Ureter (tissue), 1 donor: Measurements from ENCODE around the gene ARHGAP10. TPM values are rescaled to one million over a fixed set of nuclear protein-coding genes. Genes with fewer than 3 reads are reported as not detected.
"Not testable (repeated sequence)": the region's sequence is repeated elsewhere in the genome, so short reads cannot be mapped to it uniquely, and the experiment has no call there.

Source experiments
- DNase-seq: peaks from one replicate; pipeline ENCODE4 v3.0.0-alpha.2; 2020; ENCODE audit warnings: low spot score
- total RNA-seq: library from RNA; stranded (reverse); gene quantifications from one replicate; pipeline ENCODE4 v1.2.4, GENCODE V29; 2023
- donor health status: DM: yes; HTN: yes; CAD: no.

Gene ARHGAP10
- total RNA-seq, 1 donor from 2014 or later = 78.0 TPM

DNA sequence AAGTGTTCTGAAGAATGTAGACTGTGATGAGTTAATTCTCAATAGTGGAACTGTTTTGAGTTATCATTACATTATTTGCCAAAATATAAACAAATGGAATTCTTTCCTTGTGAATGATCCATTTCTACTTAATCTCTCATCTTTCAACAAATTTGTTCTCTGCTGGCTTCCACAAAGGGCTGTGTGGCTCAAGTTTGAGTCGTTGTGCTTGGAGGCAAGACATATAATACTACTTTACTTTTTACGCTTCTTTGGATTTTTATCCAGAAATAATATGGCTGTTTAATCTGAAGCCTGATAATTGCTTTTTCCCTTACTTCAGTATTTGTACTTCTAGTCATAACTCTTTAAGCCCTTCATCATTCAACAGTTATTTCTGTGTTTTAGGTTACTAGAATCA lies 169.5 kb downstream of the ARHGAP10 start:
- DNase-seq = no peak

- DNase-seq = no peak
Observed at GRCh38 chr4:147901916-147902315, 170.0 kb downstream of the ARHGAP10 start.

DNA sequence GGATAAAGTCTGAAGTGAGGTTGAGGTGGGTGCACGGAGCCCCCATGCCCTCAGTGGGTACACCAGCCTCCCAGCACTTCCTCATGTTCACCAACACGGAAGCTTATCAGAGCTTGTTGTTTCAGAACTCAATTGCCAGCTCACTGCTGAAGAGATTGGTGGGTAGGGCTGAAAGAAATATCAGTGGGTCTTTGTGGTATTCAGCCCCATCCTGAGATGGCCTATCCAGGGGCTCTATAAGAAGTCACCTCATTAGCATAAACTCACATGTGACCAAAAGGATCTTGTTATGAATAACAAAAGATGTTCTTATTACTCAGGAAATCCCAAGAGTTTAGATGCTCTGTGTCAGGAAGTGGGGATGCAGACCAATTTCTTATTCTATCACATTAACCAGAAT lies 177.3 kb downstream of the ARHGAP10 start:
- no peak for DNase-seq

DNA sequence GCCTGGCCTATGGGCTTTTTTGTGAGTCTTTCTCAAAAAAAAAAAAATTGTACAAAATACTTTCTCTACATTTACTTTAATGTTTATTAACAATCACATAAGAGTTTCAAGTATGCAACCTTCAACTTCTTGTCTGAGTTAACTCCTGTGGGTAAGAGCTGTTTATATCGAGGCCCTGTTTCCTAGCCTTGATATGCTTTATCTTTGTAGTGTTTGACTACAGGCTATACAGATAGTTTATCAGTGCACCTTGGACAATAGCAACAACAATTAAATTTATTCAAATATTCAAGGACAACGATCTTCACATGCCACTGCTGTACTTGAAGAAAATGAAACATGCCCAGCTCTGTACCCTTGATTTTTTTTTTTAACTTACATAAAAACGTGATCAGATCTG lies 178.4 kb downstream of the ARHGAP10 start:
- DNase-seq = no peak

DNA sequence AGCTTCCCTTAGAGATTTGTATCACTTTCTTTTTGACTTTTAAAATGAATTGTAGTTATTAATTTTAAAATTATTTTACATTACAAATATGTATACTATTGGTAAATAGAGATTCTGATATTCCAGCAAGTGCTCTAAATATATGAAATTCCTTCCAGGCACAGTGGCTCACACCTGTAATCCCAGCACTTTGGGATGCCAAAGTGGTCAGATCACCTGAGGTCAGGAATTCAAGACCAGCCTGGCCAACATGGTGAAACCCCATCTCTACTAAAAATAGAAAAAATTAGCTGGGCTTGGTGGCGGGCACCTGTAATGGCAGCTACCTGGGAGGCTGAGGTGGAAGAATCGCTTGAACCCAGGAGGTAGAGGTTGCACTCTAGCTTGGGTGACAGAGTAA lies 180.2 kb downstream of the ARHGAP10 start:
- not testable (repeated sequence) for DNase-seq

DNA sequence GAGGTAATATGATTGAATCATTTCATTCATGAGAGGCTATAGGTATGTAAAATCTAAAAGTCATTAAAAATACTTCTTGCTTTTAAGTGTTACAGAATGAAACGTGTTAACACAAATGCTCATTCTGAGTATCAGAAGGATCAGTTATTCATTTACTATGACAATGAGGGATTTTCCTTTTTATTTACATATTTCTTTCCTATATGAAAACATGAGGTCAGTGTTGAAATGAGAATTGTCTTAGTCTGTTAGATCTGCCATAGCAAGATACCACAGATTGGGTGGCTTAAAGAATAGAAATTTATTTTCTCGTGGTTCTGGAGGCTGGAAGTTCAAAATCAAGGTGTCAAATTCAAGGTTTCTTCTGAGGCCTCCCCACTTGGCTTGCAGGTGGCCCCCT lies 181.2 kb downstream of the ARHGAP10 start:
- DNase-seq = no peak

GRCh38 chr4:147916351-147916750 lies 184.5 kb downstream of the ARHGAP10 start:
- DNase-seq = no peak

GRCh38 chr4:147923381-147923780 lies 191.5 kb downstream of the ARHGAP10 start:
- no peak for DNase-seq

GRCh38 chr4:147923854-147924253 lies 192.0 kb downstream of the ARHGAP10 start:
- DNase-seq = no peak

DNA sequence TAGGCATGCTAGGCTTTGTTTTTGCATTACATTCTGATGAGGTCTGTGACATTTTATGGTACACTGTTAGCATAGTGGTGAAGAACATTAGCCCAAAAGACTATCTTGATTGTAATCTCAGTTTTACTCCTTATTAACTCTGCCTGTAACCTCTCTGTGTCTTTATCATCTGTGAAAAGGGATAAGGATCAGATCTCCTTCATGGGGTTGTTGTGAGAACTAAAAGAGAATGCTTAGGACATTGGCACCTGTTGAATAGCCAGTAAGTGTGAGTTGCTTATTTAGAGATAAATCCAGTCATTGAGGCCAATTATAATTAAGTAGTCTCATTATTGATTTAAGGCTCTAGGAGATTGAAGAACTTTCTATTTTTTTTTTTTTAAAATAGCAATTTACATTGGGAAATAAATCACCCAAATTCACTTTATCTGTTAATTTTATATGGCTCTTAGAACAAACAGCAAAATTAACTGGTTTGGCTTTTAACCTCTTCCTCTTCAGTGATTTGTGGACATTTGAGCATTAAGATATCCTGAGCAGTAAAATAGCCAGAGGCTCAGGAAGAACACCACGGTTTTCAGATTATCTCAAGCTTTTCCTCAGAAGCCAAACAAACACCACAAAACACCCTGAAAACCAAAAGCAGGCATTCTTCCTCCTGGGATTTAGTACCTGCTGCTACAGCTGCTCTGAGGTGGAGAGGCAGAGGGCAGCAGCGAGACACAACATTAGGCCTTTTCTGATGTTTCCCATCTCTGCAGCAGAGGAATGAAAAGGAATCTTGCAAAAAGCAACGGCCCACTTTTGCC lies 192.9 kb downstream of the ARHGAP10 start:
- DNase-seq = no peak

GRCh38 chr4:147927377-147928137 lies 195.7 kb downstream of the ARHGAP10 start:
- no peak for DNase-seq

DNA sequence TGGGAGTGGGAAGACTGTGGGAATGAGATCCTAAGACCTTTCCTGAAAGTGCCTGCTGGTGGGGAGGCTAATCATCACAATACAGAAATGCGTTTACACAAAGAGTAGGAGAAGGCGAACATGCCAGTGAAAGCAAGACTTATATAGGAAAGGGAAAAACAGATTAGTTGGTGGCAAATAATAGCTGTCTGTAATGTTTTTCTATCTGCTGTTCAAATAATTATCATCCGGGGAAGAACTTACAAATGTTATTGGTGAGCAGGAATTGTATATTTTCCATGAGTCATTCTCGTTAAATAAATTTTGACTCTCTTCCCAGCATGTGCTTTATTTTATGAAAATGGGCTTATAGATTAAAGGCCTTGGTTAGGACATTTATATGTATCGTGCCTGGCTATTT lies 196.5 kb downstream of the ARHGAP10 start:
- no peak for DNase-seq

GRCh38 chr4:147929746-147930145 lies 197.9 kb downstream of the ARHGAP10 start:
- DNase-seq = no peak

- no peak for DNase-seq
Observed at GRCh38 chr4:147933316-147933715, 201.4 kb downstream of the ARHGAP10 start.

DNA sequence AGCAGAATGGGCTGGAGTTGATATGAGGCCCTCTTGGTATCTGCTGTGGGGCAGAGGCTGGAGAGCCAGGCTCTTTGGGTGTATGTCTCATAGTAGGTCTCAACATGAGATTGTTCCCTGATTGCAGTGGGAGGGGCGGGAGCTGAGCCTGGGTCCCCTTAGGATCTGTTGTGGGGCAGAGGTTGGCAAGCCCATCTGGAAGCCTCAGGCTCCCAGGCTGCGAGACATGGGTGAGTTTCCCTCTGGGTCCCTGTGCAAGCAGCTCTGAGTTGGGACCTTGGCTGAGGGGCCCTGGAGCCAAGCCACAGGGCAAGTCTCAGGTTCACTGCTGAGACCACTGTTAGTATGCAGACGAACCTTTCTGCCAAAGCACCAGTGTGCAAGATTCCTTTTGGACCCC lies 201.9 kb downstream of the ARHGAP10 start:
- no peak for DNase-seq

DNA sequence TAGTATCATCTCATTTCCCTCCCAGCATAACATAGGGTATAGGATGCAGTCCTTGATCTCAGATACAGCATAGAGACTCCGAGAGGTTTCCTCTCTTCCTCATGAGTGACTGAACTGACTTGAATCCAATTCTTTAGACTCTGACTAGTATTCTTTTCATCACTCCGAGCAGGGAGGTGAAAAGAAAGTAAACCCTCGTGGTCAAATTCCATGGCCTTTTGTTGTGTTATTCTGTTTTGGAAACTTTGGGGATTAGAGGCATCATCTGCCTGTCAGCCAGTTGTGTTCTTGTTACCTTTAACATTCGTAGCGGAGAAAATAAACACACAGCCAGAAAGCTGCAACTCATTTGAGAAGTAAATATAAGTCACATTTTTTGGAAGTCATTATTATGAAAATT lies 206.6 kb downstream of the ARHGAP10 start:
- no peak for DNase-seq

- no peak for DNase-seq
Observed at GRCh38 chr4:147940171-147940570, 208.3 kb downstream of the ARHGAP10 start.

- DNase-seq = no peak
Observed at GRCh38 chr4:147941373-147941772, 209.5 kb downstream of the ARHGAP10 start.

GRCh38 chr4:147942729-147943128 lies 210.8 kb downstream of the ARHGAP10 start:
- no peak for DNase-seq

DNA sequence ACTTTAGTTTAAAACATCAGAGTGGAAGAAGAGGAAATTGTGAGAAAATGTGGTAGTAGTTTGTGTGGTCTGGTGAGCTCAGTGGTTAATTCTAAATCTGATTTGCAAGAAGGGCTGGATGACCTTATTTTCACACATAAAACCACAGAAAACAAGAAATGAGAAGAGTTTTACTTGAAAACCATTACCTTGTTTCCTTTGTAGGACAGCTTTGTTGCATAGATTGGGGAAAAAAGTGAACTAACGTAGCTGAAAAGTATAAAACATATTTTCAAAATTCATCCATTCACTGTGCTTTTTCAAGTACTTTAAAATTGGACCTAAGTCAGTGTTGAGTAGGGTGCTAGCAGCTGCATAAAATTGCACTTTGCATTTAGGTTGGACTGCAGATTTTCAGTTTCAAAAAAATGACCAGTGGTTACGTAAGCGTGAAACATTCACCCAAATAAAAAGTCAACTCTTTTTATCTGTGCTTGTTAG lies 211.3 kb downstream of the ARHGAP10 start:
- no peak for DNase-seq

GRCh38 chr4:147944249-147944648 lies 212.4 kb downstream of the ARHGAP10 start:
- DNase-seq = no peak

GRCh38 chr4:147944670-147945260 lies 212.9 kb downstream of the ARHGAP10 start:
- DNase-seq = no peak

DNA sequence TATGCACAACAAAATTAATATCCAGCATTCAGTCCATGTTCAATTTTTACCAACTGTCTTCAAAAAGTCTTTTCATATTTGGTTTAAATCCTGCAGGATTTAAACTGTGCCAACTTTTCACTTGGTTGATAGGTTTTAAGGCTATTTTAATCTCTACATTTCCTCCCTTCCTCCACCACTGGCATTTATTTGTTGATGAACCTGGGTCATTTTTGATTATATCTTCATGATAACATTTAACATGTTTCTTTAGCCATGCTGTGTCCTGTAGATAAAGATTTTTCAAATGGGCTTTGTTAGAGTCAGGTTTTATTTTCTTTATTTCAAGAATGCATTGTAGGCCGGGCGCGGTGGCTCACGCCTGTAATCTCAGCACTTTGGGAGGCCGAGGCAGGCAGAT lies 216.4 kb downstream of the ARHGAP10 start:
- no peak for DNase-seq
